Stimulated activated naive CD8-positive, alpha-beta T cell treated with anti-CD3 and anti-CD28 coated beads, Interleukin-15, Interleukin-2, amounts not matched to agents 100 U/mL and 50 U/mL, for 24 hours (primary cell): ENCODE measurements around the gene RDX.

Source experiments
- ATAC-seq: fragments of 150-1000 bp; cut with Tn5 transposase; one replicate; pipeline ENCODE4 v1.10.0; 2021
- DNase-seq: peaks from one replicate; pipeline ENCODE4 v3.0.0; 2021

Gene RDX

DNA sequence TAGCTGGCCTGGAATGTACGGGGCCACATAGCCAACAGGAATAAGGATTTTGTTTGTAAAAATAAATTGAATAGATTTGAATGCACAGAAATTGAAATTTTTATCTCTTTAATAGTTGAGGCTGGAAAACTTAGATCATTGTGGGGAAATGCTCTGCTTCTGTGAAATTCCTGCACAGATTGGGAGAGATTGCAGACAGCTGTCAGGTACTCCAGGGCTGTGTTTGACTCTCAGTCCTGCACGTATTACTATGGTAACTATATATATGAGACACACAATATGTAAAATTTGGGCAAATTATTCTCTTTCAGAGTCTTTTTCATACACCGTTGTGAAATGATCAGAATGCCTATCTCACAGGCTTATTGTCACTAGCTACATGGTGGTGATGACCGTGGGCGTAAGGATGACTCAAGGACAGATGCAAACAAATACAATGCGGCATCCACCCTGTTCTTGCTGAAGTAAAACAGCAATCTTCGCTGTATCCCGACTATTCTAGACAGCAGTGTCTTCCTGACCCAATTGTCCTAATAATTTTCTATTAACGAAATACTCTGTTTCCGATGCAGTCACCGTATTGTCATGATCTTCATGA, 123.8 kb downstream of the RDX start:
- ATAC-seq (no peak), DNase-seq (no peak)

DNA sequence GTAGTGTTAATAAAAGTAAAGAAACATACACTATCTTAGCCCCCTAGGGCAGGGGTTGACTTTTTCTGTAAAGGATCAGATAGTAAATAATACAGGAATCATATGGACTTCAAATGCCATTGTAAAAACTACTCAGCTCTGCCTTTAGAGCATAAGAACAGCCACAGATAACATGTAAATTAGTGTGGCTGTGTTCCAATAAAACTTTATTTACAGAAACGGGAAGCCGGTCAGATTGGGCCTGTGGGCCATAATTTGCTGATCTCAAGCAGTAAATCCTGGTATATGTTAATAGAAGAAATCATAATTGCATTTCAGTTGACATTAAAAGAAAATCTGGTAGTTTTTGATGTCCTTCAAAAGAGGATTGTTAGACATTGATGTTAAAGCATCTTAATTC, 126.7 kb downstream of the RDX start:
- no peak for DNase-seq
- ATAC-seq = no peak

DNA sequence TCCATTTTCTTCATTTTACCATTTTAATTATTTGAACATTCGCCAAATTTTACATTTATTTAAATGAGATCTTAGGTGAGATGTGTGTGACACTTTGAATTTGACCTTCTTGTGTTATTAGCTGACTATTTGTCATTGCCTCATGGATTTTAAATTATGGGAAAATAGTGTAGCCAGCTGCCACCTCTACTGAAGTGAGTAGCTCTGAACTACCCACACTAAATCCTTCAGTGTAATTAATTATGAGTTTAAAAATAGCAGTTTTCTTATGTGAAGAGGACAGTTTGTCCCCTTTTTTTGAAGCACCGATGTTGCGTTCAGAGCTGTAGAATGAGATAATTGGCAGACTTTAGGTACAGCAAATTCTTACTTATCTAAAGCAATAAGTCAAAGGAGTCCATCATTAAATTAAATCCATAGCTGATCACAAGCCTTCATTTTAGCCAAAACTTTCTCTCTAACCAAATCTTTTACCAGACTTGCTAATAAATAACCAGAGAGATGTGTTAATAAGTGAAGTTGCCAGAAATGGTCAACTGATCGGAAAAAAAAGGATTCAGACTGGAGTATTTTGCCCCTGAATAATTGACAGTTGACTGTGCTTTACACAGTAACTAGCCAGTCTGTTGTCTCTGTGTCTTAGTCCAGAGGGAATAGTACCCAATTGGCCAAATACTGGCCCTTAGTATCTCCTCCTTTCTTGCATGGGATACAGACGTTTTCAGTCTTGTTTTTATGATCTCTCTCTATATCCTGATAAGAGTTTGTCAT, 128.2 kb downstream of the RDX start:
- ATAC-seq = no peak
- DNase-seq = no peak

DNA sequence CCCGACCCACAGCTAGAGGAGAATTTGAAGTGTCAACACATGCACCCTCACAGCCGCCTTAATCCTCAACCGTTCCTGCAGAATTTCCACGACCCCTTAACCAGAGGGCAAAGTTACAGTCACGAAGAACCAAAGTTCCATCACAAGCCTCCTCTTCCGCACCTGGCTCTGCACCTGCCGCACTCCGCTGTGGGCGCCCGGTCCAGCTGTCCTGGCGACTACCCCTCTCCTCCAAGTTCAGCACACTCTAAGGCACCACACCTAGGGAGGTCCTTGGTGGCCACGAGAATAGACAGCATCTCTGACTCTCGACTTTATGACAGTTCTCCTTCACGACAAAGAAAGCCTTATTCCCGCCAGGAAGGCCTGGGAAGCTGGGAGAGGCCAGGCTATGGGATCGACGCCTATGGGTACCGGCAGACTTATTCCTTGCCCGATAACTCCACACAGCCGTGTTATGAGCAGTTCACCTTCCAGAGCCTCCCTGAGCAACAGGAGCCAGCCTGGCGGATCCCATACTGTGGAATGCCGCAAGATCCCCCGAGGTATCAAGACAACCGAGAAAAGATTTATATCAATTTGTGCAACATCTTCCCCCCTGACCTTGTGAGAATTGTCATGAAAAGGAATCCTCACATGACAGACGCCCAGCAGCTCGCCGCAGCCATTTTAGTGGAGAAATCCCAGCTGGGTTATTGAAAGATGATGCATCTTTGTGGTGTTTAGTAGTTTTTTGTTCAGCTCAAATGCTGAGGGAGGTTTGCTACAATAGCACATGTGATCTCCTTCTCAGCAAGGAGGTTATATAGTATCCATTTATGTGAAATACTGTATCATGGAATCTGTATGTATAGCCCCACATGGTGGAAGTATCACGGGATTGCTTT, 131.1 kb downstream of the RDX start:
- DNase-seq = no peak
- peak; percentile 43 for ATAC-seq

DNA sequence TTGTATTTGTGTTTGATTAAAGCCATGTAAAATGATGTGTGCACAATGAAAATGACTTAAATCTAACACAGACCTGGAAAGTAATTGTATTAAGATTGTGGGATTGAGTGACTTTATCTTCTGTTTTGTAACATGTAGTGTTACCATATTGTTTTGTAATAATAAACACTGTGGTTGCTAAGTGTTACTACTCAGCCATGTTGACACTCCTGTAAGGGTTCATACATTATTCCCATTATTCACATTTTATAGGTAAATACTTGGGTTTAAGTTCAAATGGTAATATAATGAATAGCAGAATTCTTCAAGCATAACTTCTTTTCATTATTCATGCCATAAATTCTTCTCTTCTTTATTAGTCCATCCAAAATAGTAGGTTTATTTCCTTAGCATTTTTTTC, 134.2 kb downstream of the RDX start:
- ATAC-seq (no peak), DNase-seq (no peak)

DNA sequence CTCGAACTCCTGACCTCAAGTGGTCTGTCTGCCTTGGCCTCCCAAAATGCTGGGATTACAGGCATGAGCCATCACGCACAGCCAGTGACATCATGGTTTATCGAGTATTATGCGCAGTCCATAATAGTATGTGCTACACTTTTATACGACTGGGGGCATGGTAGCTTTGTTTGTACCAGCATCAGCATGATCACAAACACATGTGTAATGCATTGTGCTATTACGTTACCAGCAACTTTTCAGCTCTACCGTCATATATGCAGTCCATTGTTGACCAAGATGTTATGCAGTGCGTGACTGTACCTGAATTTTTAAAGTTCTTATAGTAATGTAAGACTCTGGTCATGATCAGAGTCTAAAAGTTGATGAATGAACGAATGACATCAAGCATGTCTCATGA, 135.4 kb downstream of the RDX start:
- ATAC-seq (no peak), DNase-seq (no peak)

DNA sequence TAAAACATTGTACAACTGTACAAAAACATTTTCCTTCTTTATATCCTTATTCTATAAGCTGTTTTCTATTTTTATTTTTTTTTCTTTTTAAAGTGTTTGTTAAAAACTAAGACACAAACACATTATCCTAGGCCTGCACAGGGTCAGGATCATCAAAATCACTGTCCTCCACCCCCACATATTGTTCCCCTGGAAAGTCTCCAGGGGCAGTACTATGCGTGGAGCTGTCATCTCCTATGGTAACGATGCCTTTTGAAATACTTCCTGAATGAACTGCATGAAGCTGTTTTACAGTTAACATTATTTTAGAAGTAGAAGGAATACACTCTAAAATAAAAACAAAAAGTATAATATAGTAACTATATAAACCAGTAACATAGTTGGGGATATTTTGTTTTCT, 136.0 kb downstream of the RDX start:
- ATAC-seq (no peak), DNase-seq (no peak)

DNA sequence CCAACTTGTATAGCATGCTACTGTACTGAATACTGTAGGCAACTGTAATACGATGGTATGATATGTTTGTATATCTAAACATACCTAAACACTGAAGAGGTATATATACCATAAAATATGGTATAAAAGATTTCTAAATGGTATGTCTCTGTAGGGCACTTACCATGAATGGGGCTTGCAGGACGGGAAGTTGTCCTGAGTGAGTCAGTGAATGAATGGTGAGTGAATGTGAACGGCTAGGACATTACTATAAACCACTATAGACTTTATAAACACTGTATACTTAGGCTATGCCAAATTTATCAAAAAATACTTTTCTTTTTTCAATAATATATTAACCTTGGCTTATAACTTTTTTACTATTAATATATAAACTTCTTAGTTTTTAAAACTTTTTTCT, 136.4 kb downstream of the RDX start:
- ATAC-seq (no peak), DNase-seq (no peak)

DNA sequence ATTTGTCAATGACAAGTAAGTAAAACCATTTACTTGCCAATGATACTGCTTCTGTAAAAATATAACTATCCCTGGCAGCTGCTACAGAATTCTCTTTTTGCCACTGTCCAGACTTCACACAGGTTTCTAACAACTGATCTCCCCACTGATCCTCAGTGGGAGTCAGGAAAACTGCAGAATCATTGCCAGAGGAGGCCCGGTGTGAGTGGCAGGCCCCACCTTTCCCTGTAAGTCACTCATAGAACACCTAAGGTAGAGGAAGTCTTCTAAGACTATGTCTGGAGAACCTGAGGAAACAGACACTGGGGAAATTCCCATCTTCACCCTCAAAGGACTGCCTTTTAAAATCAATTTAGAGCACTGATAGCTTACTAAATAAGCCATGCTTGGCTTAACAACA, 136.9 kb downstream of the RDX start:
- no peak for ATAC-seq
- DNase-seq = no peak

DNA sequence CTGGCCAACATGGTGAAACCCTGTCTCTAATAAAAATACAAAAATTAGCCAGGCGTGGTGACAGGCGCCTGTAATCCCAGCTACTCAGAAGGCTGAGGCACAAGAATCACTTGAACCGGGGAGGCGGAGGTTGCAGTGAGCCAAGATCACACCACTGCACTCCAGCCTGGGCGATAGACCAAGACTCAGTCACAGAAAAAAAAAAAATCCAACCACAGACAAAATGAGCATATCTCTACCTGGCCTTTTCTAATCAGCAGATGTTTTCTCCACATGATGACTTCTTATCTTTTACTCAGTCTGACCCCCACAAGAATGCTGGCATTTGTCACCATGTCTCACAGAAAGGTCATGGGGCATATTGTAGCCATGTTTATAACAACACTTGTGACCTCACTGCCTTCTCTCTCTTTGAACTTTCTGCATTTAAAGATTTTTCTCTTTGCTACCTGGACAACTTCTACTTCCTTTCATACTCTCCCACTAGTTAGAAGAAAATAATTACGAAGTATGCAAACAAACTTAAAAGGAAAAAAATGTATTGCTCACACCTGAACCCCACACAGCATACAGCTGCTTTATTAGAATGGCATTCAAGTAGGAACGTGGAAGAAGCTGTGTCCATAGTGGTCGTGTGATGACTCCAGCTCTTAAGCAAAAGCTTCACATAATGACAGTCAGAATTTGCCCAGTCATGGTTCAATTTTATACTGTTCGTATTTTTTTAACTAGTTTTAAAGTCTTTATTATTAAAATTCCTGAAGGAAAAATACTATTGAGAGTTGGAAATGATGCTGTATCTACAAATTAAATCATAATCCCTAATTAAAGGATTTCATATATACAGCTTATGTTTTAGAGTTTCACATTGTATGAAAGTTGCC, 137.9 kb downstream of the RDX start:
- ATAC-seq = no peak

DNA sequence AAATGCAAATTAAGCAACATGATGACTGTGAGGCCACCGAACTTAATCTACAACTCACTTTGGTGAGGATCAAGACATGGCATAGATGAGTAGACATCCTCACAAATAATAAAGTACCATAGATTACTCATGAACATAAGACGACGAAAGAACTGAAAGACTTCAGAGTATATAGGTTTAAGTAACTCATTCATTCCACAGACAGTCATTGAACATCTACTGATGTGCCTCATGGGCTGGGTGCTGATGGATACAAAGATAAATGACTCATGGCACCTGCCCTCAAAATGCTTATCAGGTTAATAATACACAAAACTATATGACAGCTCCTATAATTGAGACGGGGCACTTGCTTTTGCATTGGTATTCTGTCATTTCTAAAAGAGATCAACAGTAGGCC, 139.9 kb downstream of the RDX start:
- ATAC-seq (peak; percentile 28), DNase-seq (no peak)

More for the DNA sequence above, 137.9 kb downstream of the RDX start:
- no peak for DNase-seq

DNA sequence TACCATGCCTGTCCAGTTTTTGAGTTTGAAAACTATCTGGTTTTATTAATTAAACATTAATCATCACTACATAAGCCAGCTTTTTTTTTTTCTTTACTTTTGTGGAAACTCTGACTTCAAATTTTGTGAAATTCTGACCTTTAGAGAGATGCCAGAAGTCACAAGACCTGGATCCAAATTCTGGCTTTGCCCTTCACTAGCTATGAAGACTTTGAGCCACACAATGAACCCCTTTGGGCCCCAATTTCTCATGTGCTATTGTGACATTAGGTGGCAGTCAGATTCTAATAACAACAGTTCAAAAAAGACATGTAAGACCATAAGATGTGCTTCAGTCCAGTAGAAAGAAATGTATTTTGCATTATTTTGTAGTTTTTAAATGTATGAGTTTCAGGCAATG, 142.9 kb downstream of the RDX start:
- DNase-seq (no peak), ATAC-seq (no peak)

DNA sequence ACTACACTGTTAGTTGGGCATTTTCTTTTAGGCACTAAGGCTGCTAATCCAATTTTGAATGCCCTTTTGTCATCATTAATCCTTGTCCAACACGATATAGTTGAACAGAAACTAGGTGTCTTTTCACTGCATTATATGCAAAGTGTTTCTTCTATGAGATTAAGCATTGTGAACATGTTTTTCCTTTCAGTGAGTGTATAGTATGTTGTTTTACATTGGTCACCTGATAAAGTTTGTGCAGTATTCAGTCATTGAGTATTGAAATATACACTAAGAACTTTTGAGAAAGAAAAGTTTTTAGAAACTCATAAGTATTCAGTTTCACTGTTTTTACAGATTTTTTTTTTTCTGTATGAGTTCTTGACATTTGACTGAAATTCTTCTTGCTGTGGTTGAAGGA, 144.2 kb downstream of the RDX start:
- ATAC-seq (no peak), DNase-seq (no peak)

DNA sequence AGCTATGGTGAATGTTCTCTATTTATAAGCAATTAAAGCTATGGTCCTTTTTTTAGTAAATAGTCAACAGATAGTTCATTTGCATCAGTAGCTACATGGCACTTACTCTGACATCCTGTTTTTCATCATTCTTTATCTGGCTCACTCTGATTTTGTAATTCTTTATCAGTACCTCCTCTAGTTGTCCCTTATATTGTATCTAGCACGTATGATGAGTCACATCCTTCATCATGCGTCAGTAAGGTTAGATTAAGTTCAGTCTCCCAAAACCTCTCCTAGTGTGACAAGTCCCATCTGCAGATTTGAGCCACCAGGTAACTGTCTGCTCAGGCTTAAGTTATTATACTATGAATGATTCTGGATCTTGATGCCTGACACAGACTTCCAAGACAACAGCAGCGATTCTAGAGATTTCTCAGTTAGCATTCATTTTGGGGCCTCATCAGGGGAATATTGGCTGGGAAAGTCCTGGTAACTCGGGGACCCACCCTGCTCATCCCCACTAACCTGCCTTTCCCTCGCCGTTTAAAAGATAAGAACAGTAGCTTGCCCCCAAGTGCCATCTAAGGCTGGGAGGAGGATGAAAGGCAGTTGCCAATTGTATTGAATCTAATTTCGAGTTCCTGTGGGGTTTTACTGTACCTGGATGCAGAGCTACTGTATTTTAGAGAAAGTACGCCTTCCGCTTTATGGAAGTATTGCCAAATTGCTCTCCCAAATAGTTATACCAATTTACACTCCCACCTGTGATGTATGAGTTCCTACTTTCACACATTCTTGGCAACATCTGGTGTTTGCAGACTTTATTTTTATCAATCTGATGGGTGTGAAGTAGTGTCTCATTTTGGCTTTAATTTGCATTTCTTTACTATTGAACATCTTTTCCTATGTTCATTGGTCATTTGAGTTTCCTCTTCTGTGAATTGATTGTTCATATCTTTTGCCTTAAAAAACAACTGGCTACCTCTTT, 147.4 kb downstream of the RDX start:
- ATAC-seq = no peak
- DNase-seq = no peak

DNA sequence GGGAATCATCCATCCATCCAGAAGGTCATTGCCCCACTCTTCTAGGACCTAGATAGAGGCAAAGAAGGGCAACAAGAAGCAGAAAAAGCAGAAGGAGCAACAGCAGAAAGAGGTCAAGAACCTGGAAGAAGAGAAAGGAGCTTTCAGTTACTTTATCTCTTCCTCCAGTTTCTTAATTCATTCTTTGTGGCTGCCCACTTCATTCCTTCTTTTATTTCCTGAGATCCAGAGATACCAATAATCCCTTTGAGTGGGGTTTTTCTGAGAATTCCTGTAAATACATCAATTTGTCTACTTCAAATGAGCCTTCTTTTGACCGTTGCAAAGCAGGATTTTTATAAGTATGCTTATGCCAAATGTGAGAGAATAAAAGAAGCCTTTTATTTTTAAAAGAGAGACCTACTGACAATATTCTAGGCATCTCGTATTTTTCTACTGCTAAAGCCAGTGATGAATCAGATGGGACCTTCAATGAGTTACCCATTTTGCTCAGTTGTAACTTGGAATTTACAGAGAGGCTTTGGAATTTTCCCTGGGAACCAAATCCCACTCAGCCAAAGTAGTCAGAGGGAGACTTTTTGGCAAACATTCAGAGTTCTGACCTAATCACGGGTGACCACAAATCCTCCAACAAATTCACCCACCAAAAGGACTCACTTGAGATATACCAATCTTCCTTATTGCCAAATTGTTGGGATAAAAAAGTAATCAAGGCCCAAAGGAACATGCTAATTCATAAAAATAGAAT, 148.3 kb downstream of the RDX start:
- ATAC-seq = no peak
- DNase-seq = no peak

DNA sequence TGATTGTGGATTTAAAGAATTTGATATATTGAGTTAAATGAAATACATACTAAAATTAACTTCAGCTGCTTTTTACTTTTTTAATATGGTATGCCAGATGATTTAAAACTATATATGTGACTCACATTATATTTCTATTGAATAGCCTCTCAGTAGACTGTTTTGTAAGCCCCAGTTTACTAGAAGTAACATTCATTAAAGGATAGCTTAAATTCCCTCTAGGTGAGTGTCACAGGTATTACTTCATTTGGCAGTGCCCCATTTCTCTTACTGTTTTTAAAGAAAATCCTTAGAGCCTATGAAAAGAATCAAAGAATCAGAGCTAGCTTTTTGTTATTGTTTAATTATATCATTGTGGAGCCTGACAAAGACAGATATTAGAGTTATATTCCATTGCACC, 154.6 kb downstream of the RDX start:
- DNase-seq = no peak
- ATAC-seq = no peak

DNA sequence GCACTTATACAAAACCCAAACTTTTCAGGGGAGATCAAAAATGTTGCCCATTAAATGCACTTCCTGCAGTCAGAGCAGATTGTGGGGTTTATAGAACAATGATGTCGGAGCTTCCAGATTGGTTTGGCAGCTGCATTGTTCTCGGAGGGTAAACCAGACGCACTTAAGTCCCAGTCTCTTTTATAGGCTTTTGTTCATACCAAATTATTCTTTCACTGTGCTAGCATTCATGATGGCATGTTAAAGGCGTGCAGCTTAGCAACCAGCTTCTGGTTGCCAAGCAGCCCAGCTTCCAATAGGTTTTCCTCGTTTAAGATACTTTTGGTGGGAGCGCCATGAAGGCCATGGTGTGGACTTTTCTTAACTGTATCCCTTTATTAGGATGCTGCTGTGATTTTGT, 162.3 kb downstream of the RDX start:
- ATAC-seq (no peak), DNase-seq (no peak)

DNA sequence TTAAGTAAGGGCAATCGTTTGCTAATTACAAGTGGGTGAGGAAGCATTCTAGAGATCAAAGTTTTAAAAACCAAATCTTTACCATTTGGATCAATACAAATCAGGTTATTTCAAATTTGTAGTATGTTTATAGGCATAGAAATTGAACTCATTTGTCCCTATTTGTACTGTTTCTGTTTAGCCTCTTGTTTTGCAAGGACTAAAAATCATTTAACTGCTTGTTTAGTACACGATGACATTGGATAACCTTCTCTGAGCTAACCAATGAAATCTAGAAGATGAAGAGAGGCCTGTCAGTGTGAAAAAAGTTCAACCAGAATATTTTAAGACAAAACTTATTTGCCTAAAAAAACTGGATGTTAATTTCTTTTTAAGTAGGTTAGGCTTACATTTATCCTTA, 163.3 kb downstream of the RDX start:
- DNase-seq = no peak
- ATAC-seq = no peak

DNA sequence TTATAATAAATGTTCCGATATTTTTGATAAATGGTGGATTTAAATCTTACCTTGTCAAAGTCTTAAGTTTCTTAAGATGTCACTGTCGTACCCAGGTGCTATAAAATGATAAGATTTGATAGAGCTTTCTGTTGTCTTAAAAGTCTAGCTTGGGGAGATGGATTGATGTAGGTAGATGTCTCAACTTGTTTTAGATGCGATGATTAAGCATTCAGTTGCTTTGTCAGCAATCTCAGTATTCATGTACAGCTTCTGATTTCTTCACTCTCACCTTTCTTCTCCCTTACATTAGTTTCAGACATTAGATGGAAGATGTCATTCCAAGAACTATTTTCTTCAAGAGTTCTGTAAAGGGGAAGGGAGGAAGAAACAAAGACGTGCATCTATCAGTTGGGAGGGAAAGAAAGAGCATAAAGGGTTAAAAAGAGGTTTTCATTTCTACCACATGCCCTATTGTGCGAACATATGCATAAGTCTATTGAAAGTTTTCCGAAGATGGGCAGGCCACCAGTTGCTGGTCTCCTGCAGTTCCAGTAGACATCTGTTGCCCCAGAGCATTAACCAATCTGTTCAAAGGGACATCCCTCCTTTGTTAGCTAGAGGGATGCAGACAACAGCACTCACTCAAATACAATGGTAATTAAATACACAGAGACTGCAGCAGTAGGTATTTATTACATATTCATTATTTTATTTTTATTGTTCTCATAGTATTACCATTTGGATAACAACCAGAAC, 164.9 kb downstream of the RDX start:
- ATAC-seq = no peak

More for the DNA sequence above, 164.9 kb downstream of the RDX start:
- no peak for DNase-seq
